GM19468 (cell line): ENCODE measurements around the gene CCL23.

Experiments used
- ATAC-seq: cut with Tn5 transposase; IDR thresholded peaks from one replicate; pipeline ENCODE4 v1.9.1; 2021; ENCODE audit warnings: mild to moderate bottlenecking, moderate library complexity, moderate number of reproducible peaks; ENCODE audit not compliant: unreplicated experiment; ENCODE audit errors: extremely low read depth

The CCL23 gene

GRCh38 chr17:35972945-35973332 lies 44.8 kb downstream of the CCL23 start:
- no peak for ATAC-seq

- no peak for ATAC-seq
Observed at GRCh38 chr17:35972535-35972934, 45.2 kb downstream of the CCL23 start.

- ATAC-seq = no peak
Observed at GRCh38 chr17:35972066-35972465, 45.7 kb downstream of the CCL23 start.

GRCh38 chr17:35969558-35970380 lies 48.0 kb downstream of the CCL23 start:
- ATAC-seq = no peak

- no peak for ATAC-seq
Observed at GRCh38 chr17:35968520-35969054, 49.2 kb downstream of the CCL23 start.

- no peak for ATAC-seq
Observed at GRCh38 chr17:35965272-35965671, 52.5 kb downstream of the CCL23 start.

- ATAC-seq = no peak
Observed at GRCh38 chr17:35963663-35964062, 54.1 kb downstream of the CCL23 start.
